Measurements from ENCODE around the gene CLDN9.
"Not testable (repeated sequence)": the region's sequence is repeated elsewhere in the genome, so short reads cannot be mapped to it uniquely, and the experiment has no call there.

CLDN9 gene

DNA sequence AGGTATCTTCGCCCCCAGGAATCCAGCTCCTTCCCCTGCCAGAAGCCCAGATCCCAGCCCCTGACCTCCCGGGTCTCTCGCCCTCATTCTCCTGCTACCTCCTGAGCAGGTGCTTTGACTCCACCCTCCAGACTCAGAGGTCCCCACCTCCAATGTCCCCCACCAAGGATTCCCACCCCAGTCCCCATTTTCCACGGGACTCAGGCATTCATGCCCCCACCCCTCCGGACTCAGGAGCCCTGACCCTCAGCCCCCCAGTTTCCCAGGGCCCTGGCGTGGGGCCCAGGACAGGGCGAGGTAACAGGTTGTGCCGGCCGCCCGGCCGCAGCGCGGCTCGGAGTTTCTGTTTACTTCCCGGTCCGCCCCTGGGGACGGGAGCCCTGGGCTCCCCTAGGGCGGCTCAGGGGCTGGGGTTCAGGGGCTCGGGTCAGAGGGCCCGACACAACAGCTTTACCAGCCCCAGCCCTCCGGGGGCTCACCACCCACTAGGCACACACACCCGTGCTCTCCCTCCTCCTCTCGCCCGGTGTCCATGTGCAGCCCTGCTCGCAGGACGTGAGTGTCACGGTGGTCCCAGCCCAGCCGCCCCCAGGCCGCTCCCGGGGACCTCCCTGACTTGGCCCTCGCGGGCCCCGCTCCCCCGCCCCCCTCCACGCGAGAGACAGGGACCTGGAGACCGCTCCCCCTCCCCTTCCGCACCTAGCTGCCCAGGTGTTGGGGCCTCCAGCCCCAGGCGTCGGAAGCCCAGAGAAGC, 23.4 kb downstream of the CLDN9 start:
- no peak for DNase-seq

GRCh38 chr16:3036726-3037315, 24.1 kb downstream of the CLDN9 start, which contains the start of gene BICDL2:
TSS of gene BICDL2 (minus strand) at chr16:3036944. CDS start at chr16:3035496, 1,448 bp downstream.
- no peak for DNase-seq

DNA sequence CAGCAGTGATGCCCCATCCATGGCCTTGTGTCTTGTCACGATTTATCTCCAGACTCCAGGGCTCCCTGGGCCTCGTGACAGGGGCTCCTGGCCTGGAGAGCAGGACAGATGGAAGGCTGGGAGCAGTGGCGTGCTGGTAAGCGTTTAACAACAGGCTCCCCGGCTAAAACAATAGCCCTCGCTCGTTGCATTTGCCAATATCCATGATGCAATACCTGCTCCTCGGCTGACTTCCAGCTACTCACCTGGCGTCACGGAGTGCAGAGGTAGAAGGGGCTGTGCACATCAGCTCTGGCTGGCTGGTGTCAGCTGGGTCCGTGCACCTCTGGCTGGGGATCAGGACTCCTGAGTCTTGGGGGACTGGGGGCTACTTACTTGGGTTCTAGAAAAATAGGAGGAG, 25.5 kb downstream of the CLDN9 start:
- DNase-seq = no peak

GRCh38 chr16:3038896-3039295, 26.2 kb downstream of the CLDN9 start:
- DNase-seq = no peak

DNA sequence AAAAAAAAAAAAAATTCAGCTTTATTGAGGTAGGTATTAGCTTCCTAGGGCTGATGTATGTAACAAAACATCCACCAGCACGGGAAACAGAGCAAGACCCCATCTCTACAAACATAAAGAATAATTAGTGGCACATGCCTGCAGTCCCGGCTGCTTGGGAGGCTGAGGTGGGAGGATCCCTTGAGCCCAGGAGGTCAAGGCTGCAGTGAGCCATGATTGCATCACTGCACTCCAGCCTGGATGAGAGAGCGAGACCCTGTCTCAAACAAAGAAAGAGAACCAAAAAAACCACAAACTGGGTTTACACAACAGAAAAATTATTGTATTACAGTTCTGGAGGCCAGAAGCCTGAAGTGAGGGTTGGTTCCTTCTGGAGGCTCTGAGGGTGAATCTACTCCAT, 29.7 kb downstream of the CLDN9 start:
- DNase-seq = no peak

GRCh38 chr16:3044708-3045107, 32.0 kb downstream of the CLDN9 start:
- DNase-seq = no peak

DNA sequence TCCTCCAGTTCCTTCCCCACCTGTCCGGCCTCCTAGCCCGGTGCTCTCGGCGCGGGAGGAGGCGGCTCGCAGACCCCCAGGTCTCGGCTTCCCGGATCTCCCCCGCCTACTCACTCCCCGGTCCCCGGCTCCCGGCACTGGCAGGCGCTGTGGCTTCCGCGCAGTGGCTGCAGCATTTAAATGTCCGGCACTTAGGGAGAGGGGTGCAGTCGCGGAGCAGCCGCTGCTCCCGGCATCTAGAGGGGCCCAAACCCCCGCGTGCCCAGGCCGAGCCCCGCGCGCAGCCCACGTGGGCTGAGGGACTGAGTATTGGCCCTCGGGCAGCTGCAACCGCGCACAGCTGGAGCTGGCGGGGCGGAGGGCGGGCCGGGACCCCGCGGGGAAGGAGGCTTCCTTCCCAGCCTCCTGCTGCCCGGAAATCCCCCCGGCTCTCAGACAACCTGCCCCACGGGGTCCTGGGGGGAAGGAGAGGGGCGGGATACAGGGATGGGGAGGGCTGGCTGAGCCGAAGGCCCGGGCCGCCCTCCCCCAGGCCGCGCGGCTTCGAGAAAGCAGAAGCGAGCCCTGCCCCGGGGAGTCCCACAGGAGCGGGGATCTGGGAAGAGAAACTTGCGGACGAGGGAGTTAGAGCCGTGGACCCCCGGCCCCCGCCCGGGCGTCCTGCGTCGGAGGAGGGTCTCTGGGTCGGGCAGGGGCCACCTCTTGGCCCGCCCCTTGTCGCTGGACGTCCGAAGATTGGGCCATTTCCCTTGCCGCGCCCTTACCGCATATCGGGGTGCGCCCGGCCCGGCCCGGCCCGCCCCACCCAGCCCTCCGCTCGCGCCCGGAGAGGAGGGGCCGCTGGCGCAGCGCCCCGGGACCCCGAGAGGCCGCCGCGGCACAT, 33.3 kb downstream of the CLDN9 start, which contains the start of gene MMP25:
TSS of gene MMP25 (plus strand) at position 804 of the 883 bp plus-strand sequence. CDS start 357 bp downstream, outside the sequence.
- no peak for DNase-seq

DNA sequence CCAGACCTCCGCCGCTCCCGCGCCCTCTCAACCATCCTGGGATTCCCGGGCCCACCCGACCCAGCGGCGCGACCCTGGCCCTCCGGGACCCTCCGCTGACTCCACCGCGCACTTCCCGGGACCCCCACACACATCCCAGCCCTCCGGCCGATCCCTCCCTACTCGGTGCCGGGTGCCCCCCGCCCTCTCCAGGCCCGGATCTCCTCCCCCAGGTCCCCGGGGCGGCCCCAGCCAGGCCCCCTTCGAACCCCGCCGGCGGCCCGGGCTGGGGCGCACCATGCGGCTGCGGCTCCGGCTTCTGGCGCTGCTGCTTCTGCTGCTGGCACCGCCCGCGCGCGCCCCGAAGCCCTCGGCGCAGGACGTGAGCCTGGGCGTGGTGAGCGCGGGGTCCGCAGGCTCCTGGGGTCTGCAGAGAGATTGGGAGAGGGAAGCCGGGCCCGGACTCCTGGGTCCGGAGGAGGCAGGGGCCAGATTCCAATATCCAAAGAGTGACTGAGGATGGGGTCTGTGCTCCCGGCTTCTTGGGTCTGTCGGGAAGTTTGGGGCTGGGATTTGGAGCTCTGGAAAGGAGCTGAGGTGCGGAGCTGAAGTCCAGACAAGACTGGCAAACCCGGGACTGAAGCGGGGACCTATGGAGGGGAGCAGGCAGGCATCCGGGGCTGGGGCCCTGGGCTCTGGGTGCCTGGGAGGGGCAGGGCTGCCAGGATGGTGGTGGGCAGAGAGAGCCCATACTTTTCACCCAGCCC, 34.1 kb downstream of the CLDN9 start:
- no peak for DNase-seq

GRCh38 chr16:3047387-3047720, 34.6 kb downstream of the CLDN9 start:
- DNase-seq = no peak

DNA sequence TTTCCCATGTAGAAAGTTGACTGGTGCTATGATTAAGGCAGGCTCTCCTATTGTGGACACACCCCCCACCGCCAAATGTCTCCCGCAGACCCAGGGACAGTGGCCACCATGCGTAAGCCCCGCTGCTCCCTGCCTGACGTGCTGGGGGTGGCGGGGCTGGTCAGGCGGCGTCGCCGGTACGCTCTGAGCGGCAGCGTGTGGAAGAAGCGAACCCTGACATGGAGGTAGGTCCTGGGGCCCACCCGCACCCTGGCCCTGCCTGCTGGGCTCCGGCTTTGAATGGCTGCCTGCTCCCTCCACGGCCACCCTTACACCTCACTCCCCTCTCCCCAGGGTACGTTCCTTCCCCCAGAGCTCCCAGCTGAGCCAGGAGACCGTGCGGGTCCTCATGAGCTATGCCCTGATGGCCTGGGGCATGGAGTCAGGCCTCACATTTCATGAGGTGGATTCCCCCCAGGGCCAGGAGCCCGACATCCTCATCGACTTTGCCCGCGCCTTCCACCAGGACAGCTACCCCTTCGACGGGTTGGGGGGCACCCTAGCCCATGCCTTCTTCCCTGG, 37.3 kb downstream of the CLDN9 start:
- DNase-seq = no peak

- DNase-seq = no peak
These were observed 37.8 kb downstream of the CLDN9 start for GRCh38 chr16:3050487-3050886.

GRCh38 chr16:3051009-3051408, 38.3 kb downstream of the CLDN9 start:
- no peak for DNase-seq

- no peak for DNase-seq
These were observed 38.8 kb downstream of the CLDN9 start for GRCh38 chr16:3051494-3051893.

- DNase-seq = not testable (repeated sequence)
These were observed 40.0 kb downstream of the CLDN9 start for GRCh38 chr16:3052571-3053329.

DNA sequence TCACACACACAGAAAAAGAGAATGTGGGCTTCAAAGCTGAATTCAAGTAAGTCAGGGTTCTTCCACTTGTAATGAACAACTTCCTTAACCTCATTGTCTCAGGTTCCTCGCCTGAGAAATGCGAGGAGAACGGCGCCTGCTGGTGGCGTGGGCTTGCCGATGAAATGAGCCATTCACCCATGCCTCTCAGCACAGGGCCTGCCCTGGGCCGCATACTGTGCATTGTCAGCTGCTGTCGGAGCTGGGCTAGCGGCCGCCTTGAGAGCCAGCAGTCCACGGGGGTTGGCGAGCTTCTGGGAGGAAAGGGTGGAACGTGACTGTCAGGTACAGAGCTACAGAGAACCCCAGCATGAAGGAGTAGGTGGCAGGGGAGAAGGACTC, 40.6 kb downstream of the CLDN9 start:
- DNase-seq = not testable (repeated sequence)

DNA sequence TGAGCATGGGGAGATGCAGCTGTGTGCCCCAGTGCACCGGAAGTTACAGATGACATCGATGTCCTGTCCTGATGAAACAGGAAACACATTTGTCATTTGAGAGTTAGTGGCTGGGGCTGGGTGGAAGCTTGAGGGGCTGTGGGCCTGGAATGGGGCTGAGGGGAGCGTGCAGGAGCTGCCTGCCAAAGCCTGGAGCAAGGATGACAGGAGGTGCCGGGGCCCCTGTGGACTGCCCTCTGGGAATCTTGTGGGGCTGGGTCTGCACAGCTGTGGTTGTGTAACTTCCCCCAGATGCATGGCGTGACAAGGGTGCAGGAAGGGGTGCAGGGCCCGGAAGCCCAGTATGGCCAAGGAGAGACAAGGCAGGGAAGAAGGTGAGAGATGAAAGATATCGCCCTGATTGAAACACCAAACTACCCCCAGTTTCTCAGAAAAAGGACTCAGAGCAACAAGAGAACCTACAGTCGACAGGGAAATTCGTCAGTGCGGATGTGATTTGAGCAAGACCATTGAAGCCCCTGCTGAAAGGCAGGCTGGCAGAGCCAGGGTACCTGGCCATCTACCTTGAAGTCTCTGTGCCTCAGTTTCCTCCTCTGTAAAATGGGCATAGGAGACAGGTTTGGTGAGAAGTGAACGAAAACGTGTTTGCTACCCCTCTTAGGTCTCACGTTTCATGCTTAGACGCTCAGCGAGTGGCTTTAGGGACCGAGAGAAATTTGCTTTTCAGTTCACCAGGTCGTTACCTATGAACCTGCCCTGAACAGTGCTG, 42.4 kb downstream of the CLDN9 start:
- no peak for DNase-seq

DNA sequence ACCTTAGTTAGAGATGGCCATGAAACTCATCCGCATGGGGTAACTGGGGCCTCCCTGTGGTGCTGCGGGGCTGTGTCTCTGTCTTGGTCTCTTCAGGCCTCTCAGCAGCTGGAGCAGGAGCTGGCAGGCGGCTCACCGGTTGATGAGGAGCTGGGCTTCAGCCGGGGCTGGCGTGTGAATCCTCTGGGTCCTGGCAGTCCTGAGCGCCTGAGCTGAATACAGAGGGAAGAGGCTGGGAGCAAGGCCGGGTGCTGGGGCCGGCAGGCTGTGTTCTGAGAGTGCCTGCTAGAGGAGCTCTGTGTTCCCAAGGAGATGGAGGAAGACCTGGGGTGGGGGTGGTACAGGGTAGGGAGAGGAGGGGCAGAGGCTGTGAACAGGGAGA, 43.0 kb downstream of the CLDN9 start:
- DNase-seq = not testable (repeated sequence)

- DNase-seq = no peak
These were observed 43.8 kb downstream of the CLDN9 start for GRCh38 chr16:3056336-3057180.

DNA sequence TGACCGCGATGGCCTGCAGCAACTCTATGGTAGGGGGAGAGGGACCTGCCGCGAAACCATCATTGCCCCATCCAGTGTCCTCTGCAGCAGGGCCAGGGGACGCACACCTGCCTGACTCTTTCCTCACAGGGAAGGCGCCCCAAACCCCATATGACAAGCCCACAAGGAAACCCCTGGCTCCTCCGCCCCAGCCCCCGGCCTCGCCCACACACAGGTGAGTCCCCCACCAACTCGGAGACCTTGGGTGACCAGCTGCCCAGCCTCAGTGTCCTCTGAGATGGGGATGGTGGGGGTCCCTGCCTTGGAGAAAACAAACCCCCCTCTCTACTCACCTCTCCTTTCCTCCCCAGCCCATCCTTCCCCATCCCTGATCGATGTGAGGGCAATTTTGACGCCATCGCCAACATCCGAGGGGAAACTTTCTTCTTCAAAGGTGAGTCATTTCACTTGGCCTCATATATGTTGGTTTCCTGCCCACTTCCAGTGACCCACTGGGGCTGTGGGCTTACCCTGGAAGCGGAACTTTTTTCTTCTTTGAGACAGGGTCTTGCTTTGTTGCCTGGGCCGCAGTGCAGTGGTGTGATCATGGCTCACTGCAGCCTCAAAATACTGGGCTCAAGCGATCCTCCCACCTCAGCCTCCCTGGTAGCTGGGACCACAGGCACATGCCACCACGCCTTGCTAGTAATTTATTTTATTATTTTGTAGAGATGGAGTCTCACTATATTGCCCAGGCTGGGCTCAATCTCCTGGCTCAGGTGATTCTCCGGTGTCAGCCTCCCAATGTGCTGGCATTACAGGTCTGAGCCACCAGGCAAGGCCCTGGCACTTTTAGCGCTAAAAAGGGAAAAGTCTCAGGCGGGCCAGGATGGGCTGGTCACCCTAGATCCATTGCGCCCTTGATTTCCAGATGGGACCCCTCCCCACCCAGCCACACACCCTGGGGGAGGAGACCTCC, 44.7 kb downstream of the CLDN9 start:
- no peak for DNase-seq
